HG03064 (cell line): ENCODE data around the gene PTPN1.
"Not testable (repeated sequence)": the region's sequence is repeated elsewhere in the genome, so short reads cannot be mapped to it uniquely, and the experiment has no call there.

ENCODE experiments used
- ATAC-seq: cut with Tn5 transposase; IDR thresholded peaks from one replicate; pipeline ENCODE4 v1.9.1; 2021; ENCODE audit warnings: low read depth; ENCODE audit not compliant: unreplicated experiment

Gene PTPN1

GRCh38 chr20:50601511-50602431, 91.6 kb downstream of the PTPN1 start:
- ATAC-seq, result no peak

- no peak for ATAC-seq
Observed at GRCh38 chr20:50602432-50603088, 92.4 kb downstream of the PTPN1 start.

GRCh38 chr20:50604451-50604850, 94.3 kb downstream of the PTPN1 start:
- no peak for ATAC-seq

GRCh38 chr20:50605136-50605535, 95.0 kb downstream of the PTPN1 start:
- ATAC-seq, result no peak

- no peak for ATAC-seq
Observed at GRCh38 chr20:50607436-50607835, 97.3 kb downstream of the PTPN1 start.

GRCh38 chr20:50607850-50608749, 97.9 kb downstream of the PTPN1 start:
- ATAC-seq, result no peak

GRCh38 chr20:50608750-50609104, 98.5 kb downstream of the PTPN1 start:
- no peak for ATAC-seq

GRCh38 chr20:50609438-50609989, 99.3 kb downstream of the PTPN1 start:
- no peak for ATAC-seq

- no peak for ATAC-seq
Observed at GRCh38 chr20:50610212-50610718, 100.1 kb downstream of the PTPN1 start.

- no peak for ATAC-seq
Observed at GRCh38 chr20:50611128-50611810, 101.1 kb downstream of the PTPN1 start.

GRCh38 chr20:50613438-50614169, 103.4 kb downstream of the PTPN1 start:
- ATAC-seq, result no peak

- no peak for ATAC-seq
Observed at GRCh38 chr20:50615407-50615806, 105.2 kb downstream of the PTPN1 start.

GRCh38 chr20:50617022-50617421, 106.8 kb downstream of the PTPN1 start:
- ATAC-seq, result no peak

- no peak for ATAC-seq
Observed at GRCh38 chr20:50618537-50618936, 108.4 kb downstream of the PTPN1 start.

GRCh38 chr20:50620459-50620858, 110.3 kb downstream of the PTPN1 start:
- not testable (repeated sequence) for ATAC-seq

GRCh38 chr20:50621068-50621665, 111.0 kb downstream of the PTPN1 start:
- no peak for ATAC-seq

- ATAC-seq, result no peak
Observed at GRCh38 chr20:50624351-50625016, 114.3 kb downstream of the PTPN1 start.

- no peak for ATAC-seq
Observed at GRCh38 chr20:50625986-50626677, 115.9 kb downstream of the PTPN1 start.
